Heart right ventricle (tissue), 16 donors: ENCODE measurements around the gene LRRN3. TPM values are rescaled to one million over a fixed set of nuclear protein-coding genes. Genes with fewer than 3 reads are reported as not detected.

Source experiments
- ATAC-seq, 8 donors: fragments of 200-7000 bp; cut with Tn5 transposase; one replicate each; pipeline ENCODE4 v1.9.1; 2020; ENCODE audit warnings: mild to moderate bottlenecking in 8 of 8, moderate library complexity in 8 of 8, moderate number of reproducible peaks in 1 of 8
- DNase-seq, 2 donors: peaks; one replicate each; pipeline ENCODE4 v3.0.0-alpha.2; 2020
- H3K27ac ChIP-seq, 10 donors: fragments of 200-600 bp; sonication (generic) in 2 of 10; one replicate each; pipeline versions ENCODE4 v1.5.0 to v1.8.0; 2020 to 2022; ENCODE audit warnings: mild to moderate bottlenecking in 3 of 10
- H3K27me3 ChIP-seq, 7 donors: fragments of 200-600 bp; one replicate each; pipeline ENCODE4 v1.8.0; 2021 to 2022; ENCODE audit warnings: mild to moderate bottlenecking in 2 of 7
- H3K36me3 ChIP-seq, 9 donors: fragments of 200-600 bp; sonication (generic) in 1 of 9; one replicate each; pipeline versions ENCODE4 v1.5.0 to v1.8.0; 2020 to 2022; ENCODE audit warnings: mild to moderate bottlenecking in 2 of 9
- H3K4me1 ChIP-seq, 9 donors: fragments of 200-600 bp; sonication (generic) in 1 of 9; one replicate each; pipeline versions ENCODE4 v1.5.0 to v1.8.0; 2020 to 2022; ENCODE audit warnings: mild to moderate bottlenecking in 4 of 9
- H3K4me3 ChIP-seq, 10 donors: fragments of 200-600 bp; sonication (generic) in 2 of 10; one replicate each; pipeline versions ENCODE4 v1.5.0 to v1.8.0; 2020 to 2022; ENCODE audit warnings: mild to moderate bottlenecking in 7 of 10, moderate library complexity in 2 of 10
- H3K9me3 ChIP-seq, 11 donors: fragments of 200-600 bp in 10 of 11; sonication (generic) in 2 of 11; one replicate each; pipeline versions ENCODE4 v1.5.0 to v1.8.0; 2013 to 2022; ENCODE audit warnings: mild to moderate bottlenecking in 2 of 11, control low read depth in 1 of 11, moderate library complexity in 1 of 11
- WGBS, 2 donors: extraction: QIAGEN DNeasy Blood & Tissue Kit; methylation state at CpG; one replicate each; pipeline ENCODE4 v1.1.7; 2013; ENCODE audit warnings: inconsistent platforms in 1 of 2; 5-methylcytosine and 5-hydroxymethylcytosine counted together
- intact Hi-C, 10 donors: fragments of 100-400 bp; cut with DNase I; formaldehyde crosslinking; loops; one replicate each; pipeline versions ENCODE4 v1.11.1 to v1.14.2; 2022
- polyA plus RNA-seq, 2 donors: library from polyadenylated mRNA; stranded (reverse); fragments of 200-250 nt; gene quantifications; one replicate each; pipeline ENCODE4 v1.2.3, GENCODE V29; 2013
- total RNA-seq, 10 donors: library from RNA; stranded (reverse); fragmentation: NEBNext Ultra II Directional in 3 of 10; extraction: Animal tissue kit (Norgen Biotek cat#: 25700) in 3 of 10; gene quantifications; one replicate each; pipeline versions ENCODE4 v1.2.1 to v1.2.4, GENCODE V29; 2021 to 2023
- TF ChIP-seq, protein P1 (sequence below), 9 donors: fragments of 200-600 bp; sonication (generic) in 2 of 9; IDR thresholded peaks; one replicate each; pipeline versions ENCODE4 v1.5.0 to v1.8.0; 2021 to 2022; ENCODE audit warnings: antibody characterized with exemption in 9 of 9, mild to moderate bottlenecking in 5 of 9, moderate library complexity in 1 of 9
- donor health status: Arrhythmogenic right ventricular cardiomyopathy.
- donor health status: ischemic (EF 13 %, LVEDD 7.1; RV severe dilation, severe dysfunction).
- donor health status: healthy with polysubstance abuse.
- donor health status: DM: no; HTN: yes; CAD: no.
- donor health status: DM: no; HTN: no; CAD: no.
- donor health status: ischemic (EF 25% LVEDD 6.9; RV normal size, moderate dysfunction).
- donor health status: ischemic (EF 25% LVEDD 5.7; RV mildly dilated, moderate dysfunction).
- donor health status: healthy.
- donor health status: DM: yes; HTN: yes; CAD: no.
- donor health status: Ischemic cardiomyopathy.
- donor health status: ischemic (EF 35%, LVEDD 5.7; RV mildly dilated, moderate dysfunction).
- donor health status: nonischemic (EF 11% LVEDD 7.7; RV severe dilation, severe dysfunction).
- donor health status: DM: yes; HTN: yes; CAD: no.
- donor health status: PGD.
- donor health status: ischemic (EF 29% LVEDD 5.4; RV normal size, mild dysfunction).
- donor health status: nonischemic (EF 23%, LVEDD 6.1; RV moderate dilation, normal function).

LRRN3 gene
- total and polyA plus RNA-seq, 12 donors = 0.30 to 16.4 (median 1.8) TPM

DNA sequence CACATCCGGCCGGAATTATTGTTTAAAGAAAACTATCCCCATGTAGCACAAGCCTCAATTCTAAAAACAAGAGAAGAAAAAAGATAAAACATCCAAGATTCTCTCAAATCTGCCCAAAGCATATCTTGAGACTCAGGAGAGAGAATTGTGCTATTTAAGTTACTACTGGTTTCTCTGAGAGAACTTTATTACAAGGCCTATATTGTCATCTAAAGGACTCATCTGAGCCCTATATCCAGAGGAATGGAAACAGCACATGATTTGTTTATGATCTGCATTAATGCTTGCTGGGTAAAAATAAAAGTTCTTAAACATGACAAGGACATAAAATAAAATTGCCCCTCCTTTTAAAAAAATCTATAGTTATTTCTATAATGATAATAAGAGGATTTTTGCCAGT is 25.0 kb downstream of the LRRN3 start:
- DNase-seq (no peak), ATAC-seq (no peak)
- Histone ChIP-seq H3K36me3 (no peaks in the 10 kb centered on the region), H3K4me3 (no peak overlapping the region), H3K27me3 (no peaks in the 10 kb centered on the region), H3K27ac (no peak overlapping the region), H3K9me3 (no peaks in the 10 kb centered on the region), H3K4me1 (peaks cover 0 to 22% (median 11%) of the 10 kb centered on the region in 9 donors)
- 91 to 98% methylated on average over 2 of the region's 2 CpGs for WGBS, 2 donors
- TF ChIP-seq, protein P1, sequence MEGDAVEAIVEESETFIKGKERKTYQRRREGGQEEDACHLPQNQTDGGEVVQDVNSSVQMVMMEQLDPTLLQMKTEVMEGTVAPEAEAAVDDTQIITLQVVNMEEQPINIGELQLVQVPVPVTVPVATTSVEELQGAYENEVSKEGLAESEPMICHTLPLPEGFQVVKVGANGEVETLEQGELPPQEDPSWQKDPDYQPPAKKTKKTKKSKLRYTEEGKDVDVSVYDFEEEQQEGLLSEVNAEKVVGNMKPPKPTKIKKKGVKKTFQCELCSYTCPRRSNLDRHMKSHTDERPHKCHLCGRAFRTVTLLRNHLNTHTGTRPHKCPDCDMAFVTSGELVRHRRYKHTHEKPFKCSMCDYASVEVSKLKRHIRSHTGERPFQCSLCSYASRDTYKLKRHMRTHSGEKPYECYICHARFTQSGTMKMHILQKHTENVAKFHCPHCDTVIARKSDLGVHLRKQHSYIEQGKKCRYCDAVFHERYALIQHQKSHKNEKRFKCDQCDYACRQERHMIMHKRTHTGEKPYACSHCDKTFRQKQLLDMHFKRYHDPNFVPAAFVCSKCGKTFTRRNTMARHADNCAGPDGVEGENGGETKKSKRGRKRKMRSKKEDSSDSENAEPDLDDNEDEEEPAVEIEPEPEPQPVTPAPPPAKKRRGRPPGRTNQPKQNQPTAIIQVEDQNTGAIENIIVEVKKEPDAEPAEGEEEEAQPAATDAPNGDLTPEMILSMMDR (IDR thresholded peaks at IDR 0.05) = no peak
- intact Hi-C loops = no loop called here

DNA sequence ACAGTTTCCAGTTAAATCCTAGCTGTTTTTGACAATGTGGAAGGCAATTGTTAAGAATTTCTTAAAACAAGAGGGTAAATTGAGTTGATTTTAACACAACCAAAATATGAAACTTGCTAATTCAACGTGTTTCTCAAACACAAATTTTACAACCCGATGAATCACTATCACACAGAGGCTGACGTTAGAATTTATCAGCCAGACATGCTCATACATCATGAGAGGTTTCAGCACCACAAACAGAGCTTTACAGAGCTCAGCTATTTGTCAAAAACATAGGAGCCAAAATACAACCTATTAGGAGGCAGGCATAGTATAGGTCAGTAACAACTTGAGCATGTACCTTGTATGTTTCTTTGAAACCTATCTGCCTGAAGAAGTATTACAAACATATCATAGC is 36.1 kb downstream of the LRRN3 start:
- no peaks in the 10 kb centered on the region for H3K27me3 ChIP-seq
- TF ChIP-seq, protein P1 (IDR thresholded peaks at IDR 0.05) = no peak
- H3K4me3 ChIP-seq = no peak overlapping the region
- no peaks in the 10 kb centered on the region for H3K4me1 ChIP-seq
- no peaks in the 10 kb centered on the region for H3K36me3 ChIP-seq
- no peak for DNase-seq
- ATAC-seq = no peak
- H3K27ac ChIP-seq = no peak overlapping the region
- WGBS, 2 donors = 22 to 26% methylated on average over 3 of the region's 3 CpGs
- intact Hi-C loops = no loop called here
- no peaks in the 10 kb centered on the region for H3K9me3 ChIP-seq

DNA sequence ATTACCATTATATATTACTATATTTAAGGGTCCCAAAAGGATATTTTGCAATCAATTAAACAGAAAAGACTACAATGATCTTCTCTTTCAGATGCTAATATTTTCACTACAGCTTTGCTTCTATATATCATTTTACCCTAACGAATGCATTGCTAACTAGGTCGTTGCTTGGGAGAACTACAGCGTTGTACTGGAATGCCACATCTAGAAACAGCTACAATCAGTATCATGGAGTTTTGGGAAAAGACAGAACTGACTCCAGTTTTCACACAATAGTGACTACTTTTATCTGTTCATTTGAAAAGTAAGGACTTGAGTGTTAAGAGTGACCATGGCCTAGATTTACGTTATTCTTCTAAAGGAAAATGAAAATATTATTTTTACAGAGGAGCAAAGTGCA is 38.5 kb downstream of the LRRN3 start:
- Histone ChIP-seq H3K4me3 (no peak overlapping the region), H3K27me3 (no peaks in the 10 kb centered on the region), H3K9me3 (no peaks in the 10 kb centered on the region), H3K27ac (no peak overlapping the region), H3K4me1 (no peaks in the 10 kb centered on the region), H3K36me3 (no peaks in the 10 kb centered on the region)
- ATAC-seq (no peak), DNase-seq (no peak)
- intact Hi-C loops = no loop called here
- 90 to 92% methylated on average over 4 of the region's 4 CpGs for WGBS, 2 donors
- TF ChIP-seq, protein P1 (IDR thresholded peaks at IDR 0.05) = no peak

DNA sequence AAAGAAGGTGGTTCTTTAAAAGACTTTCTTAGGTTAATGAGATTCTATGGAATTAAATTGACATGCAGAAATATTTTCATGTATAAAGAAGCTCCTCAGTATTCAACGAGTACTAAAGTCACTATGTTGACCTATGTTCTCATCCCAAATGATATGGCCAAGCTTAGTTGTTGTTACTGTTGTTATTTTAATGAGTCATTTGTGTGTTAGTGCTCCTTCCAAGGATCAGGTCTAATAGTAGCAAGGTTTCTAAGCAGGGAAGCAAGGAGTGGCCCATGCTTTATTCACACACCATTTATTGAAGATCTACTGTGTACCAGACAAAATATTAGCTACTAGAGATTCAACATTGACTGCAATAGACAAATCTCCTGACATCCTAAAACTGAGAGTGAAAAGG is 41.9 kb downstream of the LRRN3 start:
- intact Hi-C loops = no loop called here
- no peak overlapping the region for H3K4me3 ChIP-seq
- TF ChIP-seq, protein P1 (IDR thresholded peaks at IDR 0.05) = no peak
- H3K36me3 ChIP-seq = no peaks in the 10 kb centered on the region
- no peak overlapping the region for H3K27ac ChIP-seq
- ATAC-seq = no peak
- WGBS, 2 donors = 62 to 69% methylated on average over 1 of the region's 1 CpG
- no peak for DNase-seq
- peaks cover 0 to 9% (median 6%) of the 10 kb centered on the region in 9 donors for H3K4me1 ChIP-seq
- H3K27me3 ChIP-seq = no peaks in the 10 kb centered on the region
- no peaks in the 10 kb centered on the region for H3K9me3 ChIP-seq
